ENCODE measurements around the gene KCNJ15.

DNA sequence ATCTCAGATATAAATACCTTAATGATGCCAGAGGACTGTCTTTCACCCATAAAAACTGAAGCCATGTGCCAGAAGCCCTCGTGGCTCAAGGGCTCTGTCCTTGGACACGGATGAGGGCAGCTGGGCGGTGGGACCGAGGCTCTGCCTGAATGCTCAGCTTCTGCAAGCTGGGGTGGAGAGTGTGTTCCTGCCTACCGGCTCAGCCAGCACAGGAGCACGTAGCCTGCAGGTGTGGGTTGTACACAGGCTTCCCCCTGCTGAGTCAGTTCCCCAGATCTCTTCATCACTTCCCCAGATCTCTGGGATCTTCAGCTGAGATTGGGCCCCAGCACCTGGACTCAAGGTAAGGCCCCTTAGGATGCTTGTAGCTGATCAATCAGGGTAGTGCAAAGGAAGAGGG is 15.4 kb downstream of the KCNJ15 start:
- TF ChIP-seq, protein P1, sequence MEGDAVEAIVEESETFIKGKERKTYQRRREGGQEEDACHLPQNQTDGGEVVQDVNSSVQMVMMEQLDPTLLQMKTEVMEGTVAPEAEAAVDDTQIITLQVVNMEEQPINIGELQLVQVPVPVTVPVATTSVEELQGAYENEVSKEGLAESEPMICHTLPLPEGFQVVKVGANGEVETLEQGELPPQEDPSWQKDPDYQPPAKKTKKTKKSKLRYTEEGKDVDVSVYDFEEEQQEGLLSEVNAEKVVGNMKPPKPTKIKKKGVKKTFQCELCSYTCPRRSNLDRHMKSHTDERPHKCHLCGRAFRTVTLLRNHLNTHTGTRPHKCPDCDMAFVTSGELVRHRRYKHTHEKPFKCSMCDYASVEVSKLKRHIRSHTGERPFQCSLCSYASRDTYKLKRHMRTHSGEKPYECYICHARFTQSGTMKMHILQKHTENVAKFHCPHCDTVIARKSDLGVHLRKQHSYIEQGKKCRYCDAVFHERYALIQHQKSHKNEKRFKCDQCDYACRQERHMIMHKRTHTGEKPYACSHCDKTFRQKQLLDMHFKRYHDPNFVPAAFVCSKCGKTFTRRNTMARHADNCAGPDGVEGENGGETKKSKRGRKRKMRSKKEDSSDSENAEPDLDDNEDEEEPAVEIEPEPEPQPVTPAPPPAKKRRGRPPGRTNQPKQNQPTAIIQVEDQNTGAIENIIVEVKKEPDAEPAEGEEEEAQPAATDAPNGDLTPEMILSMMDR (IDR thresholded peaks at IDR 0.05): no peak
- TF ChIP-seq POLR2A (IDR thresholded peaks at IDR 0.05): no peak
